HepG2 (cell line): ENCODE measurements around the gene TAS1R1. TPM values are rescaled to one million over a fixed set of nuclear protein-coding genes. Genes with fewer than 3 reads are reported as not detected.

Experiments used
- ATAC-seq: fragments of 200-7000 bp; cut with Tn5 transposase; 3 replicates; pipeline ENCODE4 v1.9.1; 2020; ENCODE audit warnings: mild to moderate bottlenecking, moderate library complexity
- BruUV-seq: library from RNA; stranded (reverse); fragments of 400-500 nt; replicated peaks from 2 replicates; lab custom pipeline; 2021; lab: Mats Ljungman, UMichigan
- CTCF ChIA-PET: fragments of 300-600 bp; formaldehyde crosslinking; extraction: SDS; loops from one replicate; lab custom pipeline; 2021; ENCODE audit warnings: low total read pairs, inconsistent platforms, low intra/inter-chr PET ratio; lab: Yijun Ruan, JAX
- POLR2A ChIA-PET: fragments of 350-600 bp; sonication (Branson Sonifier 250); formaldehyde crosslinking; loops from one replicate; lab custom pipeline; 2020; ENCODE audit warnings: antibody characterized with exemption, inconsistent platforms; lab: Yijun Ruan, JAX
- DNase-seq: peaks from one replicate; pipeline ENCODE4 v3.0.0-alpha.2; 2015; ENCODE audit warnings: low spot score
- FAIRE-seq: peaks from 3 replicates; lab custom pipeline; 2011; peaks lifted over from hg19 to GRCh38; lab: Jason Lieb, UNC
- H2AFZ ChIP-seq: one replicate; pipeline ENCODE4 v1.6.1; 2011; ENCODE audit warnings: low read length, inconsistent platforms
- H3K27ac ChIP-seq: fragments of 300-600 bp; 3 replicates; pipeline ENCODE4 v1.8.0; 2011; ENCODE audit warnings: mixed run types, mild to moderate bottlenecking, mixed read lengths, low read length, inconsistent platforms; ENCODE audit not compliant: insufficient read depth; ENCODE audit errors: extremely low read length
- H3K27me3 ChIP-seq, 2 experiments: fragments of 200-600 bp in 1 of 2; 2 replicates in 1 of 2; 3 replicates in 1 of 2; pipeline versions ENCODE4 v1.6.0 to v1.8.0; 2011; ENCODE audit warnings: low read length in 2 of 2, mild to moderate bottlenecking in 2 of 2, moderate library complexity in 2 of 2, inconsistent platforms in 1 of 2; ENCODE audit not compliant: insufficient read depth in 2 of 2, control insufficient read depth in 1 of 2
- H3K36me3 ChIP-seq, 2 experiments: fragments of 200-600 bp in 1 of 2; replicated peaks in 1 of 2; 2 replicates in 1 of 2; 3 replicates in 1 of 2; pipeline versions ENCODE4 v1.5.1 to v1.8.0; 2011; ENCODE audit warnings: low read length in 2 of 2, inconsistent platforms in 1 of 2; ENCODE audit not compliant: insufficient read depth in 2 of 2, control insufficient read depth in 1 of 2
- H3K4me1 ChIP-seq: 2 replicates; pipeline ENCODE4 v1.5.1; 2012; ENCODE audit warnings: low read length, inconsistent platforms; ENCODE audit not compliant: insufficient read depth
- H3K4me2 ChIP-seq: 2 replicates; pipeline ENCODE4 v1.6.0; 2011; ENCODE audit warnings: low read depth, low read length, inconsistent platforms
- H3K4me3 ChIP-seq, 3 experiments: fragments of 200-600 bp in 1 of 3; sonication (generic), shearing (Covaris generic) in 1 of 3; replicated peaks in 1 of 3; 2 replicates each; pipeline ENCODE4 v1.5.1; 2011 to 2016; ENCODE audit warnings: low read length in 3 of 3, inconsistent platforms in 2 of 3, low read depth in 2 of 3, mild to moderate bottlenecking in 2 of 3, control low read depth in 1 of 3, mixed read lengths in 1 of 3; ENCODE audit not compliant: insufficient read depth in 1 of 3
- H3K79me2 ChIP-seq: one replicate; pipeline ENCODE4 v1.6.1; 2011; ENCODE audit warnings: low read length, inconsistent platforms; ENCODE audit not compliant: insufficient read depth
- H3K9ac ChIP-seq: 2 replicates; pipeline ENCODE4 v1.6.0; 2011; ENCODE audit warnings: mild to moderate bottlenecking, low read depth, low read length, inconsistent platforms; ENCODE audit not compliant: insufficient read depth
- H3K9me3 ChIP-seq: 2 replicates; pipeline ENCODE4 v1.5.1; 2012; ENCODE audit warnings: mild to moderate bottlenecking, low read length
- H4K20me1 ChIP-seq: 2 replicates; pipeline ENCODE4 v1.6.0; 2011; ENCODE audit warnings: inconsistent platforms, mild to moderate bottlenecking, low read length, moderate library complexity; ENCODE audit not compliant: insufficient read depth
- BORCS8-MEF2B ChIP-seq: sonication (generic); formaldehyde crosslinking; IDR thresholded peaks from 2 replicates; pipeline ENCODE4 v1.8.0; 2022; ENCODE audit warnings: mild to moderate bottlenecking, missing genetic modification reagents
- CBFB ChIP-seq: sonication (generic); formaldehyde crosslinking; IDR thresholded peaks from 2 replicates; pipeline ENCODE4 v1.4.0; 2020; ENCODE audit warnings: missing genetic modification reagents
- CHD2 ChIP-seq: IDR thresholded peaks from 2 replicates; pipeline ENCODE4 v1.6.1; 2011; ENCODE audit warnings: low read depth, low read length, improper control_type of control experiment
- HMG20A ChIP-seq: IDR thresholded peaks from 2 replicates; pipeline ENCODE4 v1.6.1; 2016; ENCODE audit warnings: borderline replicate concordance
- KAT7 ChIP-seq: IDR thresholded peaks from 2 replicates; pipeline ENCODE4 v1.6.1; 2018; ENCODE audit warnings: borderline replicate concordance, missing compliant biosample characterization
- KDM3A ChIP-seq: IDR thresholded peaks from 2 replicates; pipeline ENCODE4 v1.6.1; 2018; ENCODE audit warnings: low read depth, missing compliant biosample characterization
- MTA3 ChIP-seq: sonication (generic); formaldehyde crosslinking; IDR thresholded peaks from 2 replicates; pipeline ENCODE4 v1.4.0; 2020; ENCODE audit warnings: missing genetic modification reagents
- MXI1 ChIP-seq: IDR thresholded peaks from 3 replicates; pipeline ENCODE4 v1.6.1; 2012; ENCODE audit warnings: low read depth, low read length, inconsistent platforms, borderline replicate concordance
- SMARCC2 ChIP-seq: fragments of 450-650 bp; IDR thresholded peaks from 2 replicates; pipeline ENCODE4 v1.6.1; 2017; ENCODE audit warnings: antibody characterized with exemption, mild to moderate bottlenecking
- TEAD2 ChIP-seq: sonication (generic); formaldehyde crosslinking; IDR thresholded peaks from 2 replicates; pipeline ENCODE4 v1.9.0; 2021; ENCODE audit warnings: missing genetic modification reagents
- ZBTB7A ChIP-seq: sonication (generic); formaldehyde crosslinking; IDR thresholded peaks from 2 replicates; pipeline ENCODE4 v1.8.0; 2022; ENCODE audit warnings: mild to moderate bottlenecking, missing genetic modification reagents
- ZNF205 ChIP-seq: IDR thresholded peaks from 2 replicates; pipeline ENCODE4 v1.6.1; 2018; ENCODE audit warnings: missing biosample characterization, missing genetic modification reagents
- ZNF709 ChIP-seq: sonication (generic); formaldehyde crosslinking; IDR thresholded peaks from 2 replicates; pipeline ENCODE4 v1.5.0; 2020; ENCODE audit warnings: mild to moderate bottlenecking, missing genetic modification reagents
- ZNF775 ChIP-seq: sonication (generic); formaldehyde crosslinking; IDR thresholded peaks from 2 replicates; pipeline ENCODE4 v1.4.0; 2020; ENCODE audit warnings: missing genetic modification reagents, mild to moderate bottlenecking, moderate library complexity, borderline replicate concordance
- ZNF782 ChIP-seq: sonication (generic); formaldehyde crosslinking; IDR thresholded peaks from 2 replicates; pipeline ENCODE4 v1.4.0; 2020; ENCODE audit warnings: missing genetic modification reagents, mild to moderate bottlenecking, borderline replicate concordance
- ZNF891 ChIP-seq: sonication (generic); formaldehyde crosslinking; IDR thresholded peaks from 2 replicates; pipeline ENCODE4 v1.5.0; 2020; ENCODE audit warnings: mild to moderate bottlenecking, missing genetic modification reagents
- WGBS: methylation state at CpG from one replicate; pipeline ENCODE4 v1.1.6; 2017; ENCODE audit warnings: low lambda C conversion rate; 5-methylcytosine and 5-hydroxymethylcytosine counted together
- in situ Hi-C: cut with HindIII; loops from 2 replicates; pipeline ENCODE4 v1.10.0; 2017; ENCODE audit warnings: low pct_unique_long_range_greater_than_20kb; ENCODE audit not compliant: extremely low pct_ligation_motif_present
- intact Hi-C: fragments of 100-400 bp; cut with micrococcal nuclease; formaldehyde crosslinking; loops from one replicate; pipeline ENCODE4 v1.10.0; 2022; ENCODE audit not compliant: unreplicated experiment
- polyA plus RNA-seq, 8 experiments: library from polyadenylated mRNA; depleted of rRNA in 3 of 8; stranded (reverse) in 7 of 8; unstranded in 1 of 8; fragments of >200 nt; fragmentation: Illumina TruSeq in 4 of 8; extraction: Trizol in 4 of 8; gene quantifications; 2 replicates each; pipeline versions ENCODE4 v1.2.1 to v1.2.3, GENCODE V29; 2011 to 2016; ENCODE audit warnings: low read depth in 4 of 8, missing spikeins in 1 of 8, mixed read lengths in 1 of 8; ENCODE audit not compliant: insufficient read depth in 1 of 8
- total RNA-seq, 5 experiments: library from RNA; depleted of rRNA; stranded (reverse); fragments of >200 nt; fragmentation: Illumina TruSeq; extraction: Trizol; gene quantifications; 2 replicates each; pipeline ENCODE4 v1.2.3, GENCODE V29; 2016; ENCODE audit warnings: low read depth in 1 of 5
- TF ChIP-seq, protein P1 (sequence below): sonication (generic); formaldehyde crosslinking; IDR thresholded peaks from 2 replicates; pipeline ENCODE4 v1.5.1; 2020; ENCODE audit warnings: mild to moderate bottlenecking, missing genetic modification reagents, moderate library complexity
- TF ChIP-seq, protein P2 (sequence below): fragments of 450-650 bp; IDR thresholded peaks from 2 replicates; pipeline ENCODE4 v1.6.1; 2016

The TAS1R1 gene
- total and polyA plus RNA-seq, 2 of the 13 experiments (the other 11 are each of a cell fraction or from before 2014, with no cell fraction given): 1.4 to 1.6 TPM

GRCh38 chr1:6581561-6582305 lies 26.6 kb downstream of the TAS1R1 start (continued):
- TF ChIP-seq KDM3A (CRISPR knock-in tag) (no peak), MTA3 (CRISPR knock-in tag) (no peak), ZBTB7A (no peak)
- TF ChIP-seq, protein P1, sequence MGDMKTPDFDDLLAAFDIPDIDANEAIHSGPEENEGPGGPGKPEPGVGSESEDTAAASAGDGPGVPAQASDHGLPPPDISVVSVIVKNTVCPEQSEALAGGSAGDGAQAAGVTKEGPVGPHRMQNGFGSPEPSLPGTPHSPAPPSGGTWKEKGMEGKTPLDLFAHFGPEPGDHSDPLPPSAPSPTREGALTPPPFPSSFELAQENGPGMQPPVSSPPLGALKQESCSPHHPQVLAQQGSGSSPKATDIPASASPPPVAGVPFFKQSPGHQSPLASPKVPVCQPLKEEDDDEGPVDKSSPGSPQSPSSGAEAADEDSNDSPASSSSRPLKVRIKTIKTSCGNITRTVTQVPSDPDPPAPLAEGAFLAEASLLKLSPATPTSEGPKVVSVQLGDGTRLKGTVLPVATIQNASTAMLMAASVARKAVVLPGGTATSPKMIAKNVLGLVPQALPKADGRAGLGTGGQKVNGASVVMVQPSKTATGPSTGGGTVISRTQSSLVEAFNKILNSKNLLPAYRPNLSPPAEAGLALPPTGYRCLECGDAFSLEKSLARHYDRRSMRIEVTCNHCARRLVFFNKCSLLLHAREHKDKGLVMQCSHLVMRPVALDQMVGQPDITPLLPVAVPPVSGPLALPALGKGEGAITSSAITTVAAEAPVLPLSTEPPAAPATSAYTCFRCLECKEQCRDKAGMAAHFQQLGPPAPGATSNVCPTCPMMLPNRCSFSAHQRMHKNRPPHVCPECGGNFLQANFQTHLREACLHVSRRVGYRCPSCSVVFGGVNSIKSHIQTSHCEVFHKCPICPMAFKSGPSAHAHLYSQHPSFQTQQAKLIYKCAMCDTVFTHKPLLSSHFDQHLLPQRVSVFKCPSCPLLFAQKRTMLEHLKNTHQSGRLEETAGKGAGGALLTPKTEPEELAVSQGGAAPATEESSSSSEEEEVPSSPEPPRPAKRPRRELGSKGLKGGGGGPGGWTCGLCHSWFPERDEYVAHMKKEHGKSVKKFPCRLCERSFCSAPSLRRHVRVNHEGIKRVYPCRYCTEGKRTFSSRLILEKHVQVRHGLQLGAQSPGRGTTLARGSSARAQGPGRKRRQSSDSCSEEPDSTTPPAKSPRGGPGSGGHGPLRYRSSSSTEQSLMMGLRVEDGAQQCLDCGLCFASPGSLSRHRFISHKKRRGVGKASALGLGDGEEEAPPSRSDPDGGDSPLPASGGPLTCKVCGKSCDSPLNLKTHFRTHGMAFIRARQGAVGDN (CRISPR knock-in tag): peak; percentile 39

DNA sequence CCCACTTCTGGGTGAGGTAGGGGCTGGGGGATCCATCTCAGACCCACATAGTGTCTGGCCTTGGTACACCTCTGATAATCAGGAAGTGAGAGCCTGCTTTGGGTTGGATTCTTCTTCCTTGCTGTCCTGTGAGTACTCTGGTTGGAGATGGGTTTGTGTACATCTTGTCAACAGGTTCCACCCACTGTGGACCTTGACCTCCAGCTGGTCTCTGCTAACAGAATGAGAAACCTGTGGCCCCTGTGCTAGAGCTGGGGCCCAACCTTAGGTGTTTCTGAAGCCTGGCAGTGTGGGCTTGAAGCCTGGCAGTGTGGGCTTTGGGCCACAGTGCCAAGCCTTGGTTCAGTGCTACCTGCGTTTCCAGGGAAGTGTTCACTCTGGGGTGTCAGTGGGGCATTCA lies 27.3 kb downstream of the TAS1R1 start:
- FAIRE-seq (peak; percentile 97), ATAC-seq (peak; percentile 45), DNase-seq (peak; percentile 96)
- CTCF ChIA-PET: interaction anchor here (1.3 kb wide), 1 partner anchor 28 kb away, joined by 3 read pairs; the partner anchor contains the start of gene NOL9
- no CpG with 5 or more reads among the region's 1 CpG for WGBS
- no peaks in the 10 kb centered on the region for H3K27me3 ChIP-seq
- POLR2A ChIA-PET: interaction anchor here (1.0 to 5.2 kb wide), 6 partner anchors 13 to 118 kb away, joined by 3 to 113 read pairs (median 6); partner anchors contain the start of genes KLHL21, NOL9, TAS1R1 and THAP3
- H3K27ac ChIP-seq: peak overlapping the region; percentile 65
- H4K20me1 ChIP-seq: peaks cover 4% of the 10 kb centered on the region; the same call in 1 of the 2 replicates
- H3K4me3 ChIP-seq: peak overlapping the region; percentile 16 to 91 (median 28); a peak in 4 of 6 replicates
- in situ Hi-C loops: no loop called here
- H3K9me3 ChIP-seq: no peaks in the 10 kb centered on the region
- H3K4me2 ChIP-seq: peak overlapping the region; percentile 96
- no peak overlapping the region for H2AFZ ChIP-seq
- H3K36me3 ChIP-seq: 0 out of 5 replicates have a peak, but pooled peaks cover 0 to under 1% of the 10 kb centered on the region in 2 experiments
- peaks cover 51% of the 10 kb centered on the region for H3K4me1 ChIP-seq
- no TSS peak for BruUV-seq
- H3K79me2 ChIP-seq: peaks cover 15% of the 10 kb centered on the region
- peak overlapping the region; percentile 35 for H3K9ac ChIP-seq
- intact Hi-C loops: loop anchor here (5.0 kb wide), 1 partner anchor 45 kb away; no protein-coding TSS in a partner anchor
- TF ChIP-seq ZNF891 (CRISPR knock-in tag) (no peak), CBFB (0 out of 2 replicates have a peak, but pooled peaks have one; percentile 52), ZNF775 (CRISPR knock-in tag) (no peak), ZNF709 (CRISPR knock-in tag) (0 out of 2 replicates have a peak, but pooled peaks have one; percentile 31), SMARCC2 (no peak), KAT7 (peak; percentile 77; the same call in 1 of the 2 replicates), ZNF205 (CRISPR knock-in tag) (peak; percentile 55), HMG20A (peak; percentile 82), TEAD2 (CRISPR knock-in tag) (no peak), BORCS8-MEF2B (CRISPR knock-in tag) (no peak), MXI1 (peak; percentile 80; the same call in 1 of the 3 replicates), ZNF782 (no peak), CHD2 (no peak)
- TF ChIP-seq, protein P2, sequence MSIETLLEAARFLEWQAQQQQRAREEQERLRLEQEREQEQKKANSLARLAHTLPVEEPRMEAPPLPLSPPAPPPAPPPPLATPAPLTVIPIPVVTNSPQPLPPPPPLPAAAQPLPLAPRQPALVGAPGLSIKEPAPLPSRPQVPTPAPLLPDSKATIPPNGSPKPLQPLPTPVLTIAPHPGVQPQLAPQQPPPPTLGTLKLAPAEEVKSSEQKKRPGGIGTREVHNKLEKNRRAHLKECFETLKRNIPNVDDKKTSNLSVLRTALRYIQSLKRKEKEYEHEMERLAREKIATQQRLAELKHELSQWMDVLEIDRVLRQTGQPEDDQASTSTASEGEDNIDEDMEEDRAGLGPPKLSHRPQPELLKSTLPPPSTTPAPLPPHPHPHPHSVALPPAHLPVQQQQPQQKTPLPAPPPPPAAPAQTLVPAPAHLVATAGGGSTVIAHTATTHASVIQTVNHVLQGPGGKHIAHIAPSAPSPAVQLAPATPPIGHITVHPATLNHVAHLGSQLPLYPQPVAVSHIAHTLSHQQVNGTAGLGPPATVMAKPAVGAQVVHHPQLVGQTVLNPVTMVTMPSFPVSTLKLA: 0 out of 2 replicates have a peak, but pooled peaks have one; percentile 15
